Daoy (cell line): ENCODE results near the gene TNK2. TPM values are rescaled to one million over a fixed set of nuclear protein-coding genes. Genes with fewer than 3 reads are reported as not detected.
"Not testable (repeated sequence)": the region's sequence is repeated elsewhere in the genome, so short reads cannot be mapped to it uniquely, and the experiment has no call there.

Experiments
- DNase-seq: peaks from one replicate; pipeline ENCODE4 v3.0.0-alpha.2; 2015; ENCODE audit warnings: low read depth
- total RNA-seq: library from RNA; depleted of rRNA; stranded (reverse); fragments of >200 nt; shearing (Covaris generic); gene quantifications from 2 replicates; pipeline ENCODE4 v1.2.3, GENCODE V29; 2014

Gene TNK2
- total RNA-seq, 1 experiment from 2014 or later, result 8.8 TPM

DNA sequence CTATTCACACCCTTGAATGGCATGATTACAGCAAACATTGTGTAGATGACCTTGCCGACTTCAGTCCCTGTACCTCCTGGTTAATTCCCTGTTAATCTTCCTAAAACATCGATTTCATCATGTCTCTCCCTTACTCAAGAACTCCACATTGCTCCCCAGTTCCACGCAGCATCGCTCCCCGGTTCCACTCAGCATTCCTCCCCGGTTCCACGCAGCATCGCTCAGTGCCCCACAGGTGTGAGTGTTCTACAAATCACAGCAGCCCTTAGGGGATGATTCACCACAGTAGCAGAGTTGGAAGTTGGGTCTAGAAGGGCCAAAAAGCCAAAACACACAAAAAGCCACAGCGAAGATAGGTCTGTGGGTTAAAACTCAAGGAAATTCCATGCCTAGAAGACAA, 8.6 kb upstream of the TNK2 start:
- DNase-seq, result no peak

DNA sequence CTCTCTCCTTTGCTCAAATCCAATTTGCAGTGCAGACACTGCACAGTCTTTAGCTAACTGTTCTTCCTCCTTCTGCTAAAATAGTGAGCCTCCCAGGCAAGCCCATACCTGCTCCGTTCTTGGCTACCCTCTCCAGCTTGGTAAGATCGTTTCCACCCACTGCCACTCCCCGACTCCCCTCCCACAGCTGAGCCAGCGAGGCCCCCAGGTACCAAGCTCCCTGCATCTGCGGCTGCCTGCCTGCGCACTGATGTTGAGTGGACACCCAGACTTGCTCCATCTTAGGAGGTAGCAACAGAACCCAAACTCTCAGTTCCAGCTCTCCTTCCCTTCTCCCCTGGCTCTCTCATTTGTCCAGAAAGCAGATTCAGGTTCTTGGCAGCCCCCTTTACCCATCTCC, 7.9 kb upstream of the TNK2 start:
- DNase-seq, result no peak

DNA sequence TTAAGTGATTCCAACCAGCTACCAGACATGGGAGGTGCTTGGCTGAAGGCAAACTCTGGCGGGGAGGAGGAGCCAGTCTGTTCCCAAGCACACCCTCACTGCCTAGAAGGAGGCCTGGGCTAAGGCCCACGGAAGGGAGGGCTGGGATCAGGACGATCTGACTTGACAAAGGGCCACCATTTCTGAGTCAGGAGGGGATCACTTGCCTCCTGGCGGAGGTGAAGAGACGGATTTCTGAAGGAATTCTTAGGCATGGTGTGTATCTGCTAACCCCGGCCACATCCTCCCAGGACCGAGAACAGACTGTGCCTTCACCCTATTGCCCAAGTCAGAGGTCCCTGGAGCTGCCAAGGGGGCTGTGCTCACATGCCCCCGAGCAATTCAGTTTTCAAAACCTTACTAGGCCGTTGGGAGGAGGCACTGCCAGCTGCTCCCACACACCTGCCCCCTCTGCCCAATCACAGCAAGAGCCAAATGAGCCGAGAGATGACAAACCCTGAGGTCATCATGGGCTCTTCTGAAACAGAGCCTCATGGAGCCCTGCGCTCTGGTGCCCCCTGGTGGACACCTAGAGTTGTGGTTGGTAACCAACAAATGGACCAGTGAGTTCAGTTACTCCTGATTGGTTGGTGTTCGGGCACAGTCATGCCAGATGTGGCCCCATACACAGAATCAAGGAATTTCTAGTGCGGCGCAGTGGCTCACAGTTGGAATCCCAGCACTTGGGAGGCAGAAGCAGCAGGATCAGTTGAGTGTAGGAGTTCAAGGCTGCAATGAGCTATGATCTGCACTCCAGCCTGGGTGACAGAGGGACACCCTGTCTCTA, 6.5 kb upstream of the TNK2 start:
- peak; percentile 99 for DNase-seq

DNA sequence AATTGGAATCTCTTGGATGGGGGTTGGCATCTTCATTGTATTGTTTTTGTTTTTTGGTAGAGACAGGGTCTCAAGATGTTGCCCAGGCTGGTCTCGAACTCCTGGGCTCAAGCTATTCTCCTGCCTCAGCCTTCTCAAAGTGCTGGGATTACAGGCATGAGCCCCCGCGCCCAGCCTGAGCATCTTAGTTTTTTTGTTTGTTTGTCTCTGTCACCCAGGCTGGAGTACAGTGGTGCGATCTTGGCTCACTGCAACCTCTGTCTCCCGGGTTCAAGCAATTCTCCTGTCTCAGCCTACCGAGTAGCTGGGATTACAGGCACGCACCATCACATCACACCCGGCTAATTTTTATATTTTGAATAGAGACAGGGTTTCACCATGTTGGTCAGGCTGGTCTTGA, 5.8 kb upstream of the TNK2 start:
- not testable (repeated sequence) for DNase-seq

DNA sequence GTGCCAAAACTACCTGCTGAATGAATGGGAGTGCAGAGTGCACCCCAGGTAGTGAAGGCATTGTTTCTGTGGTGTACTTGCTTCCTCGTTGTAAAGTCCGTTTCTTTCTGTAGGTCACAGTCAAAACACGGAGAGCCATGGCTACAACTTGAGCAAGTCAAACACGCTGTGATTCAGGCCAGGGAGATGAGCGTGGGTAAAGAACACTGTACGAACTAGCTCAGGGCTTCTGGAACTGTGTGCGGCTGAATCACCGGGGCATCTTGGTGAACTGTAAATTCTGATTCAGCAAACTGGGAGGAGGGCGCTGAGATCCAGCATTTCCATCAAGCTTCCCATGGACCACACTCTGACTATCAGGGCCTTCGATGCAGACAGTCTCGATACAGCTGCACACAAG, 5.0 kb upstream of the TNK2 start:
- DNase-seq, result no peak

DNA sequence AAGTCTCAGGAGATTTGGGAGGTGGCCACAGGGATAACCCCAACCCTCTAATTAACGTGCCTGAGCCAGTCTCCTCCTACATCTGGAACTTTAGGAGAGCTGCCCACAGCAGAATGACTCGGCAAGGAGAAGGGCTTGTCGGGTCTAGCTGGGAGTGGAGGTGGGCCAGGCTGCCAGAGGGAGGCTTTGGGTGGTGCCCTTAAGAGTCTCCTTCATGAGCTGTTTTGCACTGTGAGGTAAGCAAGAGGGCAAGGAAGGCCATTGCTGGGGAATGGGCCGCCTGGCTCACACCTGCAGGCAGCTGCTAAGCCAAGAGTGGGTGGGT, 3.6 kb upstream of the TNK2 start:
- no peak for DNase-seq

DNA sequence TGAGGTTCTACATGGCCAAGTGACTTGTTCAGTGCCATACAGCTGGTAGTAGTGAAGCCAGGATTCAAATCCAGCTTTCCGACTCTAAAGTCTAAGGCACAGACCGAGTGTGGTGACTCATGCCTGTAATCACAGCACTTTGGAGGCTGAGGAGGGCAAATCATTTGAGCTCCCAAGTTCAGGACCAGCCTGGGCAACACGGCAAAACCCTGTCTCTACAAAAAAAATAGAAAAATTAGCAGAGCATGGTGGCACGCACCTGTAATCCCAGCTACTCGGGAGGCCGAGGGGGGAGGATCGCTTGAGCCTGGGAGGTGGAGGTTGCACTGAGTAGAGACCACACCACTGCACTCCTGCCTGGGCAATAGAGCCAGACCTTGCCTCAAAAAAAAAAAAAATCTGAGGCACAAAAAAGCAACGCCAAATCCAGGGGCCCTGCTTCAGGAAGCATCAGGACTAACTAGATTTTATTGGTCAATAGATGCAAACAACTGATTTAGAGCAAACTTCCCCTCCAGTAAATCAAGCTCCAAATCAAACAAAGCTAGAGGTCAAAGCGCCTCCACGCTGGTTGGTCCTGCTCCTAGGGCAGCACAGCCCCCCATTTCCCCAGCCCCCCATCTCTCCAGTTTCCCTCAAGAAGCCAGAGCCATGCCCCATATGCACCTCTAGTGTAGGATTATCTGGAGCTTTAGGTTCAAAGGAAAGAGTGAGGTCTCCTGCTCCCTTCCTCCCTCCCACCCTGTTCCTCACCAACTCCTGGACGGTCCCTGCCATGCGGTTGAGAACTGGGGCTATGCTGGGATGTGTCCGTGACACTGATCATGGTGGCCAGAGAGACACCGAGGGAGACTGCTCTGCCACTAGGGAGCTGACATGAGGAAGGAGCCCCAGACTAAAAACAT, 2.9 kb upstream of the TNK2 start:
- DNase-seq, result peak; percentile 44

DNA sequence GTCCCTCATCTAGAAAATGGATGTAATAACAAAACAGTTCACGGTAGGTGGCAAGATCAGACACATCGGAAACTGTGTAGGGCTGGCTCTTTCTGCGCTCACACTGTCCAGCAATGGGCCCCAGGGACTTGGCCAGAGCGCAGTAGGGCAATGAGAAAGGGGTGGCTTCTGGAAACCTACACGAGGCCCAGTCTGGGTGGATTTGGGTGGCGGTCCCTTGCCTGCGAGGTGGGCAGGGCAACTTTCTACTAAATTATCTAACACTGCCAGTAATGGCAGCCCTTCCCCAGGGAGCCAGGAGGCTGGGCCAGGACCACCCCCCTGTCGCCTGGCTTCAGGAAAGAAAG, 2.1 kb upstream of the TNK2 start:
- DNase-seq, result no peak

DNA sequence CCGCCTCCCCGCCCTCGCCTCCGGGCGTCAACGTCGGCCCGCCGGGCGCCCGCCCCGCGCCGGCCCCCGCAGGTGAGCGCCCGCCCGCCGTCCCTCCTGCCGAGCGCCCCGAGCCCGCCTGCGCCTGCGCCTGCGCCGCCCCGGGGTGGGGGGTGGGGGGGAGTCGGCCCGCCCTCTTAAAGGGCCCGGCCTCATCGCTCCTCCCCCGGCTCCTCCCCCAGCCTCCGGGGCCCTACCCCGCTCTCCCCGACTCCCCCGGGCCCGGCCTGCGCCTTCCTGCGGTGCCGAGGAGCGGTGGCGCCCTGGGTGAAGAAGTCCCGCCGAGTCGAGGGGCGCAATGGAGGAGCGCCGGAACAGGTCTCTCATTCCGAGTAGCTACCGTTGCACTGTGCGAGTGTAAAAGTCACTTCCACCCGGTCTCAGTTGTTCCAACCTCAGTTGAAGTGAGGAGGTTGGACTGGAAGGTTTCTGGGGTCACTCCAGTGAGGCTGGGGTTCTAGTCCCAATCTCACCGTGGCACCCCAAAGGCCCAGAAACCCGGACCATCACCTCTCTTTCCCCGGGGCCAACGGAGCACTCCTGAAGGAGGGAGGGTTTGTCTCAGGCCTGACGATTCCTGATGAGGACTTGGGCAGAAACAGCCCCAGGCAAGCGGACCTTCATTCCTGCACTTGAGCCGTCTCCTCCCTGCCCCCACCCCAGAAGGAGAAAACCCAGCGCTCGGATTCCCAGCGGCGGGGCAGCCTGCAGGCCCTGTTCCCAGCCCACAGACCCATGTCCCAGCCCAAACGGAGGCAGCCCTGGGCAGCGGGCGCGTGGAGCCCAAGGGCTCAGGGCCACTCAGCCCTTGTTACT, 1.5 kb upstream of the TNK2 start:
- peak; percentile 87 for DNase-seq

DNA sequence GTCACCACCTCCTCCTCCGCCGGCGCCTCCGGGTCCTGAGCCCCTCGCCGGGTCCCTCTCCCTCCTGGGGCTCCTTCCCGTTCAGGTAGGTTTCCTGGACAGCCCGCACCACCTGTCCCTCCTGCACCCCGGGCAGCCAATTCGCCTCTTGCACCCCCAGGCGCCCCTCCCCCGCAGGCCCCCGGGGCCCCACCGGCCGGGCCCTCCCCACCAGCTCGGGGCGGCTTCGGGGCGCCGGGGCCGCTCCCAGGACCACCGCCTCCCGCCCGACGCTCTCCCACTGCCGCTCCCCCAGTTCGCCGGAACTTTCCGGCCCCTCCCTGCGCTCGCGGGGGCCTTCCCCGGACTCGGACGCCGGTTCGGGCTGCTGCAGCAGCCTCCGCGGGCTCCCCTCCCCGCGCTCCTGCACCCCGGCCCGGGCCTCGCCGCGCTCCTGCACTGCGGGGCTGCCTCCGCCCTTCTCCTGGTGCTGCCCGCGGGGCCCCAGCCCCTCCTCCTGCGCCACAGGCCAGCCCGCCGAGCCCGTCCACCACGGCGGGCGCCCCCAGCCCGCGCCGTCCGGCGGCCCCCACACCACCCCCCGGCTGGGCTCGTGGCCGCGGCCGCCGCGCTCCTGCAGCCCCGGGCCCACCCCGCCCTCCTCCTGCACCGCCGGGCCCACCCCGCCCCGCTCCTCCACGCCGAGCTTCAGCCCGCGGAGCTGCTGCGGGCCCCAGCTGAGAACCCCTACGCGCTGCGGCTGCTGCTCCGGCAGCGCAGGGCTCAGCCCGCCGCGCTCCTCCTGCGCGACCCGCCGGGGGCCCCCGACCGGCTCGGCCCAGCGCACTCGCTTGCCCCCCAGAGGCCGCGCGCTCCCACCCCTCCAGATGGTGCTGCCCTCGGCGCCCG, 587 bp upstream of the TNK2 start:
- DNase-seq, result peak; percentile 50

DNA sequence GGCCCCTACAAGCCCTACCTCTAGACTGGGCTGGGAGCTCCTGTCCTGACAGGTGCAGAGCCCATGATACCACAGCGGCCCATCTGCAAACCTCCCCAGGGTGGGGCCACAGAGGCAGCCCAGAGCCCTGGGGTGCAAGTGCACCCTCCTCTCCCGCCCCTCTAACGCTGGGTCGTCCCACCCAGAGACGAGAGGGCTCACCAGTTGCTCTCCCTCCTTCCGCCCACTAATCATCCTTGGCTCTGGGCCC, 742 bp downstream of the TNK2 start:
- DNase-seq, result no peak

DNA sequence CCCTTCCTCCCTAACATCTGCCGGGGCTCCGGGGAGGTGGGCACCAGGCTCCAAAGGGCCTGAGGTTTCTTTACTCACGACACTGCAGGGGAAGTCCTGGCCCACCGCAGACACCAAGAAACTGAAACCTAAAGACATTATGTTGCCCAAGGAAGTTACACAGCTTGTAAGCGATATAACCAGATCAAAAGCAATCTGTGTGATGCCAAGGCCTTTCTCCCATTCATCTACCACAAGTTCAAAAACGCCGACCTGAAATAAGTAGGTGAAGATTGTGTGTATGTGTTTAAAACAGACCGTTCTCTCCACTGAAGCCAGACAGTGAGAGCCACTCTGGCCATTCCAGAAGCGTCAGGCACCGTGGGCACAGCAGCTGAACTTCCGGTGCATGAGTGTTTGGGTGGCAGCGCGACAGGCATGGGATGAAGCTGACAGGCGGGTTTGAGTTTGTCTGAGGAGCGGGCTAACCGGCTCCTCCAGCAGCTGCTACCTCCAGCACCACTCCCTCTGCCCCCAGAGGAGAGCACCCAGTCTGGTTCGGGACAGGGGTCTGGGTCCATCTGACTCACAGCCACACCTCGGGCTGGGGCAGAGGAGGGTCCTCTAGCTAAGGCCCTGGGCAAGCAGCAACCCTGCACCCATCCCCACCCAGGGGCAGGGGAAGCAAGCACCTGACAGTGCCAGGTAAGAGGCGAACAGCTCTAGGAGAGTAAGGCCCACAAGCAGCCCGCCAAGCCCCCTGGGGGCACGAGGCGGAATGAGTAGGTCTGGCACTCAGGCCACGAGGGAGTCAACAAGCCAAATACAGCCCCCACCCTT, 1.3 kb downstream of the TNK2 start:
- DNase-seq, result no peak

DNA sequence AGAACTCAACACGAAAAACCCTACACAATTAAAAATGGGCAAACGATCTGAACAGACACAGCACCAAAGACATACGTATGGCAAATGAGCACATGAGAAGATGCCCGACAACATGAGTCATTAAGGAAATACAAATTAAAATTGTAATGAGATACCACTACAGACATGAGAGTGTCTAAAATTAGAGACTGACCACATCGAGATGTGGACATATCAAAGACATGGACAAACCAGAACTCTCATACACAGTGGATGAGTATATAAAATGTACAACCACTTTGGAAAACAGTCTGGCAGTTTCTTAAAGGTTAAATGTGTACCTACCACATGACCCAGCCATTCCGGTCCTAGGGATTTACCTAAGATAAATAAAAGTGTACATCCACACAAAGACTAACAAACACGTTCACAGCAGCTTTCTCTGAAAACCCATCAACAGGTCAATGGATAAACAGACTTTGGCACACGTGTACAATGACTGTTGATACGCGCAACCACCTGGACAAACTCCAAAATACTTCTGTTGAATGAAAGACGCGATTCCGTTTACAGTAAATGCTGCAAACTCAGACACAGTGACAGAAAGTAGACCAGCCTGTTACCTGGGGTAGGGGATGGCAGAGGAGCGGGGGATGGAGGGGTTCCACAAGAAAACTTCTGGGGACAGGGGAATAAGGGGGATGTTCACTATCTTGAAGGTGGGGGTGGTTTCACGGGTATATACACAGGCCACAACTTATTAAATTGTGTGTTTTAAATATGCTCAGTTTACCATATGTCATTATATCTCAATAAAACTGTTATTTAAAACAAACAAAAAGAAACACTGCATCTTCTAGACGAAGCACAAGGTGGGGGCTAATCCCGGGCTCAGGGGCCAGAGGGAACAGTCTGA, 2.1 kb downstream of the TNK2 start:
- DNase-seq, result no peak

DNA sequence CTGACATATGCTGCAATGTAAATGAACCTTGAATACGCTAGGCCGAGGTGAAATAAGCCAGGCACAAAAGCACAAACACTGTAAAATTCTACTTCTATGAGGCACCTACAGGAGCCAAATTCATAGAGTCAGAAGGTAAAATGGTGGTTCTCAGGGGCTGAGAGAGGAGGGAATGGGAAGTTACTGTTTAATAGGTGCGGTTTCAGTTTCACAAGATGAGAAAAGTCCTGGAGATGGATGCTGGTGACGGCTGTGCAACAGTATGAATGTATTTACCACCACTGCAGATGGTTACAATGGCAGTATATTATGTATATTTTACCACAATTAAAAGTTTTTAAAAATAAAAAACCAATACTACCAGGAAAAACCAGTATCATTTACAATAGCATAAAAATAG, 4.0 kb downstream of the TNK2 start:
- no peak for DNase-seq

DNA sequence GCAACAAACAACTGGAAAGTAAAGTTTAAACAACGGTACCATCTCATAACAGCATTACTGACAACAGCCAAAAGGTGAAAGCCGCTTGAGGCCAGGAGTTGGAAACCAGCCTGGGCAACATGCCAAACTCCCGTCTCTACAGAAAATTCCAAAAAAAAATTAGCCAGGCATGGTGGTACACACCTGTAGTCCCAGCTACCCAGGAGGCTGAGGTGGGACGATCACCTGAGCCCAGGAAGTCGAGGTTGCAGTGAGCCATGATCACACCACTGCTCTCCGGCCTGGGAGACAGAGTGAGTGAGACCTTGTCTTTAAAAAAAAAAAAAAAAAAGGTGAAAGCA, 4.4 kb downstream of the TNK2 start:
- no peak for DNase-seq

DNA sequence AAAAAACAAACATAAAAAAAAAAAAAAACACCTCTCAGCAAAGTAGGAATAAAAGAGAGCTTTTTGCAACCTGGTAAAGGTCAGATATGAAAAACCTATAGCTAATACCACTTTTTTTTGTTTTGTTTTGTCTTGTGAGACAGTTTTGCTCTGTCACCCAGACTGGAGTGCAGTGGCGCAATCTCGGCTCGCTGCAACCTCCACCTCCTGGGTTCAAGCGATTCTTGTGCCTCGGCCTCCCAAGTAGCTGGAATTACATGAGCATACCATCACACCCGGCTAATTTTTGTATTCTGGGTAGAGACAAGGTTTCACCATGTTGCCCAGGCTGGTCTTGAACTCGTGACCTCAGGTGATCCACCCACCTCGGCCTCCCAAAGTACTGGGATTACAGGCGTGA, 5.7 kb downstream of the TNK2 start:
- DNase-seq, result not testable (repeated sequence)

DNA sequence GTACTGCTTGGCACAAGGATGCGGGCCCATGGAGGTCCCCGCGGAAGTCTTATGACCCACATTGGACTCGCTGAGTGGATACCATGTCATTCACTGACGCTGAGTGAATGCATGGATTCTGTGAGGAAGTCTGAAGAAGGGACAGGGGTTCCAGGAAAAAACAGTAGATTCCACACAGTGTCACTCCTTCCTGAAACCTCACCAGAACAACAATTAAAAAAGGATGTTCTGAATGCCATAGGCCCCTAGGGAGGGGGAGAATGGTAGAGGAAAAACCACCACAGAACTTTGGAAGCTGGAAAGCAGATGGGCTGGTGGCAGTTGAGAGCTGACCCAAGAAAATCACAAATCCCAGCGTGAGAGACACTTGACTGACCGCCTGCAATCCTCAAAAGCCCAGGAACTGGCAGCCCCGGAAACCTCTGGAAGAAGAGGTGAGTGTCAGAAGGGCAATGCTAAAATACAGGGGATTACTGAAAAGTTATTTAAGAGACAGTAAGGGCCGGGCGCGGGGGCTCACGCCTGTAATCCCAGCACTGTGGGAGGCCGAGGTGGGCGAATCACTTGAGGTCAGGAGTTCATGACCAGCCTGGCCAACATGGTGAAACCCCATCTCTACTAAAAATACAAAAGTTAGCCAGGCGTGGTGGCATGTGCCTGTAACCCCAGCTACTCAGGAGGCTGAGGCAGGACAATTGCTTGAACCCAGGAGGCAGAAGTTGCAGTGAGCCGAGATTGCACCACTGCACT, 6.3 kb downstream of the TNK2 start:
- not testable (repeated sequence) for DNase-seq

DNA sequence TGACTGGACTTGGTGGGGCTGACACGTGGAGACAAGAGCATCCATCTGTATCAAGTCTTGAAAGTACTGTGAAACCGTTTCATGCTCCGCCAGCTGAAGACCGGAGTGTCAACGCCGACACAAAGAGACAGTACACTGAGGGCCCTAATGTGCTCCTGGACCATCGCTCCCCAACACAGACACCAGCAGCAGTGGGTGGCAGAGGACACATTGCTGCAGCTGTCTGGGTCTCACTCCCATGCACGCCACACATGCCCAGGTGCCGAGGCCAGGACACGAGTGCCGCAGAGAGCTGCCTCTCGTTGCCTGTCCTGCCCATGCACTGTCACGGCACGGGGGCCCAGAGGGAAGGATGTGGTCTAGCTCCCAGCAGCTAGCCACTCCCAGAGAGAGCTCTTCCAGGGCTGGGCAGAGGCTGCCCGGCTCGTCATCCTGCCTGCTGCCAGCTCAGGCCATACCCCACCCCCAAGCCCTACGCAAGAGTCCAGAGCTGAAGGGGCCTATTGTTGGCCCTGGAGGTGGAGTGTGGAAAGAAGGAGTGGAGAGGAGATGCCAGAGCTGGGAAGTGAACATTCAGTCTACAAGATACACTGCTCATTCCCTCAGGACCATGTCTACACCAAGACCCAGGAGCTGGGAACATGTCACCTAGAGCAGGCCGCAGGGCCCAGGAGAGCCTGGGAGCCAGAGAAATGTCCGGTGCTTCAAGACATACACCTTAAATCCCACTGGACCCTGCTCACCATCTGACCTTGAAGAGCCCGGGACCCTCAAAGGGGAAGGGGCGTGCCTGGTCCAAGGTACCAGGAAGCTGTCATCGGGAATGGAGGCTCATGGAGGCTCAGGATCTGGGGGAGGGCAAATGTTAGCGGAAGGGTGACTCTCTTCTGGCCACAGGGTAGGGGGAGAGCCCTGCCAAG, 7.7 kb downstream of the TNK2 start:
- peak; percentile 90 for DNase-seq
